Transverse colon (tissue), 4 donors: Measurements from ENCODE around the gene PERP.

Experiments
- CTCF ChIP-seq, 5 experiments: fragments of 200-600 bp in 3 of 5; fragments of 450-650 bp in 2 of 5; sonication (generic) in 3 of 5; IDR thresholded peaks; 1 replicate in 2 of 5; 2 replicates in 3 of 5; pipeline ENCODE4 v1.5.1; 2016 to 2017; ENCODE audit warnings: antibody characterized with exemption in 5 of 5, inconsistent platforms in 3 of 5, mild to moderate bottlenecking in 2 of 5, moderate library complexity in 1 of 5
- EP300 ChIP-seq: sonication (generic); formaldehyde crosslinking; IDR thresholded peaks from one replicate; pipeline ENCODE4 v1.6.1; 2017; ENCODE audit warnings: antibody characterized with exemption, low read depth
- POLR2A ChIP-seq: fragments of 450-650 bp; IDR thresholded peaks from one replicate; pipeline ENCODE4 v1.6.1; 2016; ENCODE audit warnings: antibody characterized with exemption, mild to moderate bottlenecking, moderate library complexity
- POLR2AphosphoS5 ChIP-seq, 3 donors: sonication (generic); formaldehyde crosslinking; IDR thresholded peaks; one replicate each; pipeline ENCODE4 v1.6.1; 2016; ENCODE audit warnings: antibody characterized with exemption in 3 of 3

- TF ChIP-seq POLR2AphosphoS5 (IDR thresholded peaks at IDR 0.05) = no peak
- no peak for TF ChIP-seq CTCF (IDR thresholded peaks at IDR 0.05)
- no peak for TF ChIP-seq POLR2A
- TF ChIP-seq EP300 = no peak
Observed at GRCh38 chr6:138044458-138044857, 62.8 kb downstream of the PERP start.
